Epithelial cell of proximal tubule (primary cell): Measurements from ENCODE around the gene SECTM1. TPM values are rescaled to one million over a fixed set of nuclear protein-coding genes. Genes with fewer than 3 reads are reported as not detected.

ENCODE experiments used
- DNase-seq: peaks from one replicate; pipeline ENCODE4 v3.0.0-alpha.2; 2011; ENCODE audit warnings: low read depth
- H3K4me3 ChIP-seq: 2 replicates; pipeline ENCODE4 v1.5.1; 2011; ENCODE audit warnings: low read depth, mild to moderate bottlenecking, low read length
- total RNA-seq: library from RNA; depleted of rRNA; stranded (reverse); fragments of >200 nt; gene quantifications from 2 replicates; pipeline ENCODE4 v1.2.3, GENCODE V29; 2015
- TF ChIP-seq, protein P1 (sequence below): conservative IDR thresholded peaks from 2 replicates; pipeline ENCODE4 v1.5.1; 2012; ENCODE audit warnings: low read depth, mild to moderate bottlenecking, low read length

The SECTM1 gene
- total RNA-seq, 1 donor from 2014 or later = 0.75 TPM

DNA sequence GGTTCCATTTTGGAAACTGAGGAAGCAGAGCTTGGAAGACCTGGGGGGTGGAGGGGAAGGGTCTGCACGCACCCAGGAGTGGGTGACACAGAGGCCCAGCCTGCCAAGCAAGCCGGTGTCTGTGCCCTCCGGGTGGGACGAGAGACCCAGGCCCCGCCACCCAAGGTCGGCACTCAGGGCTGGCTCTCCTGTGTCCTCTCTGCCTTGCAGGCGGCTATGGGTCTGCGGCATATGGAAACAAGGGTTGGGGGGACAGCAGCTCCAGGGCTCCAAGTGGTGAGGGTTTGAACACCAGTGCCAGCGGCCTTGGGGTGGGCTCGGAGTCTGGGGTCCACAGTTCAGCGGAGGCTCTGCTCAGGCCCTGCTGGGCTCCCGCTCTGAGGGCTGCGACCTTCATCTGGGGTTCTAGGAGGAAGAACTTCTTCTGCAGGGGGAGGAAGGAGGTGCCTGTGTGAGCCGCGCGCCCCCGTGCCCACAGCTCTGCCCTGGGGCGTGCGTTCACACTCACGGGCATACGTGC lies 11.6 kb downstream of the SECTM1 start:
- TF ChIP-seq, protein P1, sequence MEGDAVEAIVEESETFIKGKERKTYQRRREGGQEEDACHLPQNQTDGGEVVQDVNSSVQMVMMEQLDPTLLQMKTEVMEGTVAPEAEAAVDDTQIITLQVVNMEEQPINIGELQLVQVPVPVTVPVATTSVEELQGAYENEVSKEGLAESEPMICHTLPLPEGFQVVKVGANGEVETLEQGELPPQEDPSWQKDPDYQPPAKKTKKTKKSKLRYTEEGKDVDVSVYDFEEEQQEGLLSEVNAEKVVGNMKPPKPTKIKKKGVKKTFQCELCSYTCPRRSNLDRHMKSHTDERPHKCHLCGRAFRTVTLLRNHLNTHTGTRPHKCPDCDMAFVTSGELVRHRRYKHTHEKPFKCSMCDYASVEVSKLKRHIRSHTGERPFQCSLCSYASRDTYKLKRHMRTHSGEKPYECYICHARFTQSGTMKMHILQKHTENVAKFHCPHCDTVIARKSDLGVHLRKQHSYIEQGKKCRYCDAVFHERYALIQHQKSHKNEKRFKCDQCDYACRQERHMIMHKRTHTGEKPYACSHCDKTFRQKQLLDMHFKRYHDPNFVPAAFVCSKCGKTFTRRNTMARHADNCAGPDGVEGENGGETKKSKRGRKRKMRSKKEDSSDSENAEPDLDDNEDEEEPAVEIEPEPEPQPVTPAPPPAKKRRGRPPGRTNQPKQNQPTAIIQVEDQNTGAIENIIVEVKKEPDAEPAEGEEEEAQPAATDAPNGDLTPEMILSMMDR = no peak
- no peak for DNase-seq

DNA sequence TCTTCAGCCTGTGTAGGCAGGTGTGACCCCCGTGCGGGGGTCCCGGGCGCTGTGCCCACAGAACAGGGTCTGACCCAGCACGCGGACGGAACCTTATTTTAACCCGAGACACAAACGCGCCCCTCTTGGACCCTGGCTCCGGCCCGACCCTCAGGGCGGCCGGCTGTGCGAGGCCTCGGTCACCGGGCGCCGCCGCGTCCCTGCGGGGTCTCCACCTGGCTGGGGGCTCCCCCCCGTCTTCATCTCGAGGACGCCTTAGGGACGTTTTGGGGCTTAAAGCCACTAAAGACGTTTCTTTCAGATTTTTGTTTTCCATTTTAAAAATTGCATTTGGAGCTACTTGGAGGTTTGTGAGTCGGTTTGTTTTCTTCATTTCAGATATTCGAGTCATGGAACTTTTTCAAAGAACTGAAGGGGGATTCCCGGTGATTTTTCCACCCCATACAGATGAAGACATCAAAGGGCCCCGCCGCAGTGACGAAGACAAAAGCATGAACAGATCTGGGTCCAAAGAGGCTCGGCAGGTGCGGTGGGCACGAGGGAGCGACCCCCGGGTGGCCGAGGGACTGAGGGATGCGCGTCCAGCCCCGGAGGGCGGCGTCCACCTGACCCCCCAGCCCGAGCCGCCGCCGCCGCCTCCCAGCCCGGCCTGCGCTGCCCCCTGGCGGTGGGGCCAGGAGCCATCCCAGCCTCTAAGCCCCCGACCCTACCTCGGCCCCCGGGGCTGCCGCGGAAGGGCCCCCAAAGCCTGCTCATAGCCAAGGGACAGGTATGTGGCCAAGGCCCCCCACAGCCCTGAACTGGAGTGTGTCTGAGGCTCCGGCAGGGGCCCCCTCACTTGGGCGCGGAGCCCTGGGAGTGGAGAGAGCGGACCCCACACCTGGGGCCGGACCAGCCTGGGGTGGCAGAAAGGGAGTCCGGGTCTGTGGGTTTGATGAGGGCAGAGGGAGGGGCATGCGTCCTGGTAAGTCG lies 12.3 kb downstream of the SECTM1 start:
- TF ChIP-seq, protein P1 = peak; percentile 82
- no peak for DNase-seq
- no peak overlapping the region for H3K4me3 ChIP-seq

More for the DNA sequence above, 11.6 kb downstream of the SECTM1 start:
- H3K4me3 ChIP-seq = no peak overlapping the region

DNA sequence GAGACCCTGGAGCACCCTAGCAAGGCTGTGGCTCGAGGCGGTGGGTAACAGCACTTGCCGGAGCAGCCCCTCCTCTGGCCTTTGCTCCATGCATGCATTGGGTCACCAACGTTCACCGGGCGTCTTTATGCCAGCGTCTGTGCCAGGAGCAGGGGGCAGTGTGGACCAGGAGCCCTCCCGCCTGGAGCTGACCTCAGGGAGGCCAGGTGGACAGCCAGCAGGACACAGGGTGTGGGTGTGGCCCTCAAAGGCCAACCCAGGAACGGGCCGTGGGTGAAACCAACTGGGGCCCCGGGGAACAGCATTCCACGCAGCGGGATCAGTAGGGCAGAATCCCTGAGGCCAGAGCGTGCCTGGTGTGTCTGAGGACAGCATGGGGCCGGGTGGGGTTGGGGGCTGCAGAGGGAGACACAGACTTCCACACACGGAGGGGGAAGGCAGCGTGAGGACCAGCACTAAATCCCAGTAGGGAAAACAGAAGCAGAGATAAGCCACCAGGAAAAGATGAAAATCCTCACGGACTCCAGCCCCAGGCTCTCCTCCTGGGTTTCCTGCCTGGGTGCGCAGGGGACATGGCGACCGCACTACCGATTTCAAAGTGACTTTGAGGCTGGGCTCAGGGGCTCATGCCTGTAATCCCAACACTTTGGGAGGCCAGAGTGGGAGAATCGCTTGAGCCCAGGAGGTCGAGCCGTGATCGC lies 13.3 kb downstream of the SECTM1 start:
- TF ChIP-seq, protein P1 = no peak
- no peak for DNase-seq
- H3K4me3 ChIP-seq = no peak overlapping the region

DNA sequence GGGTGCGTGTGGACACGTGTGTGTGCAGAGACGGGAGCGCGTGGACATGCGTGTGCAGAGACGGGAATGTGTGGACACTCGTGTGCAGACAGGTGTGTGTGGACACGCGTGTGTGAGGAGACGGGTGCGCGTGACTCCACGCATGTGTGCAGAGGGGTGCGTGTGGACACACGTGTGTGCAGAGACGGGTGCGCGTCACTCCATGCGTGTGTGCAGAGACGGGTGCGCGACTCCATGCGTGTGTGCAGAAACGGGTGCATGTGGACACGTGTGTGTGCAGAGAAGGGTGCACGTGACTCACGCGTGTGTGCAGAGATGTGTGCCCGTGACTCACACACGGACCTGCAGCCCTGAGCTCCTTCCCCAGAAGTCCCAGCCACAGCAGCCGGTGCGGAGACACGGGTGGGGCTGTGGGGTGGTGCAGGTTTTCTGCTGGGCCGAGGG lies 13.9 kb downstream of the SECTM1 start:
- no peak for DNase-seq
- TF ChIP-seq, protein P1 = no peak
- H3K4me3 ChIP-seq = no peak overlapping the region

DNA sequence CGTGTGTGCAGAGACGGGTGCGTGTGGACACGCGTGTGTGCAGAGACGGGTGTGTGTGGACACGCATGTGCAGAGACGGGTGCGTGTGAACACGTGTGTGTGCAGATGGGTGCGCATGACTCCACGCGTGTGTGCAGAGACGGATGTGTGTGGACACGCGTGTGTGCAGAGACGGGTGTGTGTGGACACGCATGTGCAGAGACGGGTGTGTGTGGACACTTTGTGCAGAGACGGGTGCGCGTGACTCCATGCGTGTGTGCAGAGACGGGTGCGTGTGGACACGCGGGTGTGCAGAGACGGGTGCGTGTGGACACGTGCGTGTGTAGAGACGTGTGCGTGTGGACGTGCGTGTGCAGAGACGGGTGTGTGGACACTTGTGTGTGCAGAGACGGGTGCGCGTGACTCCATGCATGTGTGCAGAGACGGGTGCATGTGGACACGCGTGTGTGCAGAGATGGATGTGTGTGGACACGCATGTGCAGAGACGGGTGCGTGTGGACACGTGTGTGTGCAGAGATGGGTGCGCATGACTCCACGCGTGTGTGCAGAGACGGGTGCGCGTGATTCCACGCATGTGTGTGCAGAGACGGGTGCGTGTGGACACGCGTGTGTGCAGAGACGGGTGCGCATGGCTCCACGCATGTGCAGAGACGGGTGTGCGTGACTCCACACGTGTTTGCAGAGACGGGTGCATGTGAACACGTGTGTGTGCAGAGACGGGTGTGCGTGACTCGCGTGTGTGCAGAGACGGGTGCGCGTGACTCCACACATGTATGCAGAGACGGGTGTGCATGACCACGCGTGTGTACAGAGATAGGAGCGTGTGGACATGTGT lies 14.6 kb downstream of the SECTM1 start:
- no peak for DNase-seq
- TF ChIP-seq, protein P1 = no peak
- H3K4me3 ChIP-seq = no peak overlapping the region

DNA sequence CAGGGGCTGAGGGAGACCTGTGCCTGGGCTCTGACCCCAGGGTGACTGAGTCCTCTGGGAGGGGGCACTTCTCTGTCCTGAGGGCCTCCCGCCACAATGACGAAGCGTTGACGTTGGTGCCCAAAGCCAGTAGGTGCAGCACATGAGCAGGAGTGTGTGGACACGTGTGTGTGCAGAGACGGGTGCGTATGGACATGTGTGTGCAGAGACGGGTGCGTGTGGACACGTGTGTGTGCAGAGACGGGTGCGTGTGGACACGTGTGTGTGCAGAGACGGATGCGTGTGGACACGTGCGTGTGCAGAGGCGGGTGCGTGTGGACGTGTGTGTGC lies 15.4 kb downstream of the SECTM1 start:
- TF ChIP-seq, protein P1 = no peak
- no peak for DNase-seq

More for the DNA sequence above, 15.4 kb downstream of the SECTM1 start:
- no peak overlapping the region for H3K4me3 ChIP-seq
